Measurements from ENCODE around the gene TBCD.

DNA sequence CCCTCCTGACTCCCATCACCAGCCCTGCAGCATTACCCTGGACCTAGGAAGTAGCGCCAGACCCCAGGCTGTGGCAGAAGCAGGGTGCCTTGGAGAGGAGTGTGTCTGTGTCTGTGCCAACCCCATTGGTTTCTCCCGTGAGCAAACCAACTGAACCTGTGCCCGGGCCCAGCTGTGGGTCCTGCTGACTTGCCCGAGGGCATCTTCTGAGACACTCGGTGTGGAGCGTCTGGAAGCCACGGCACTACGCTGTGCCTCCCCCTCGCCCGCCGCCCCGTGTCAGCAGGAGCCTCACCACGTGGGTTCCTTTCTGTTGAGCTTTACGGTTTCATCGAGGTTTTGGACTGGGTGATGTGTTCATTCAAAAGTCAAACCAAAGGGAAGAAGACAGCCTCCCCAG is 60.2 kb downstream of the TBCD start:
- TF ChIP-seq POLR2AphosphoS5 (IDR thresholded peaks at IDR 0.05) (no peak), CTCF (IDR thresholded peaks at IDR 0.05) (no peak), POLR2A (IDR thresholded peaks at IDR 0.05) (no peak)
